ENCODE data around the gene FAM229B. TPM values are rescaled to one million over a fixed set of nuclear protein-coding genes. Genes with fewer than 3 reads are reported as not detected.

The FAM229B gene
- total RNA-seq, 1 donor from 2014 or later = 13.0 TPM

GRCh38 chr6:112139052-112139451, 51.7 kb downstream of the FAM229B start:
- no peak for DNase-seq (ENCODE audit: low read depth)
- H3K4me3 ChIP-seq (ENCODE audit: low read depth, low read length) = no peak overlapping the region
- no peak for TF ChIP-seq CTCF (IDR thresholded peaks at IDR 0.05; ENCODE audit: insufficient read depth, low read length, poor library complexity, severe bottlenecking)
- H3K36me3 ChIP-seq (ENCODE audit: control insufficient read depth, insufficient read depth, low read length) = no peaks in the 10 kb centered on the region
- H3K27me3 ChIP-seq (ENCODE audit: control insufficient read depth, insufficient read depth, low read length) = no peaks in the 10 kb centered on the region

- no peak for DNase-seq (ENCODE audit: low read depth)
- H3K27me3 ChIP-seq (ENCODE audit: control insufficient read depth, insufficient read depth, low read length) = no peaks in the 10 kb centered on the region
- TF ChIP-seq CTCF (IDR thresholded peaks at IDR 0.05; ENCODE audit: insufficient read depth, low read length, poor library complexity, severe bottlenecking) = no peak
- no peaks in the 10 kb centered on the region for H3K36me3 ChIP-seq (ENCODE audit: control insufficient read depth, insufficient read depth, low read length)
- no peak overlapping the region for H3K4me3 ChIP-seq (ENCODE audit: low read depth, low read length)
Observed at GRCh38 chr6:112141707-112142106, 54.3 kb downstream of the FAM229B start.

- DNase-seq (ENCODE audit: low read depth) = no peak
- TF ChIP-seq CTCF (IDR thresholded peaks at IDR 0.05; ENCODE audit: insufficient read depth, low read length, poor library complexity, severe bottlenecking) = no peak
- Histone ChIP-seq H3K36me3 (ENCODE audit: control insufficient read depth, insufficient read depth, low read length) (no peaks in the 10 kb centered on the region), H3K4me3 (ENCODE audit: low read depth, low read length) (no peak overlapping the region), H3K27me3 (ENCODE audit: control insufficient read depth, insufficient read depth, low read length) (no peaks in the 10 kb centered on the region)
Observed at GRCh38 chr6:112144145-112144926, 56.9 kb downstream of the FAM229B start.

- Histone ChIP-seq H3K27me3 (ENCODE audit: control insufficient read depth, insufficient read depth, low read length) (no peaks in the 10 kb centered on the region), H3K4me3 (ENCODE audit: low read depth, low read length) (no peak overlapping the region), H3K36me3 (ENCODE audit: control insufficient read depth, insufficient read depth, low read length) (no peaks in the 10 kb centered on the region)
- no peak for TF ChIP-seq CTCF (IDR thresholded peaks at IDR 0.05; ENCODE audit: insufficient read depth, low read length, poor library complexity, severe bottlenecking)
- no peak for DNase-seq (ENCODE audit: low read depth)
Observed at GRCh38 chr6:112145080-112145573, 57.7 kb downstream of the FAM229B start.

GRCh38 chr6:112148103-112148502, 60.7 kb downstream of the FAM229B start:
- no peaks in the 10 kb centered on the region for H3K36me3 ChIP-seq (ENCODE audit: control insufficient read depth, insufficient read depth, low read length)
- no peak for DNase-seq (ENCODE audit: low read depth)
- TF ChIP-seq CTCF (IDR thresholded peaks at IDR 0.05; ENCODE audit: insufficient read depth, low read length, poor library complexity, severe bottlenecking) = no peak
- no peak overlapping the region for H3K4me3 ChIP-seq (ENCODE audit: low read depth, low read length)
- H3K27me3 ChIP-seq (ENCODE audit: control insufficient read depth, insufficient read depth, low read length) = no peaks in the 10 kb centered on the region

- Histone ChIP-seq H3K27me3 (ENCODE audit: control insufficient read depth, insufficient read depth, low read length) (no peaks in the 10 kb centered on the region), H3K4me3 (ENCODE audit: low read depth, low read length) (no peak overlapping the region), H3K36me3 (ENCODE audit: control insufficient read depth, insufficient read depth, low read length) (no peaks in the 10 kb centered on the region)
- no peak for DNase-seq (ENCODE audit: low read depth)
- TF ChIP-seq CTCF (IDR thresholded peaks at IDR 0.05; ENCODE audit: insufficient read depth, low read length, poor library complexity, severe bottlenecking) = no peak
Observed at GRCh38 chr6:112149236-112149635, 61.8 kb downstream of the FAM229B start.
